HG03432 (cell line): ENCODE results near the gene DNAH8.
A peak's percentile ranks its signal among the peaks of the same experiment; 100 is the strongest.
"Not testable (repeated sequence)": the region's sequence is repeated elsewhere in the genome, so short reads cannot be mapped to it uniquely, and the experiment has no call there.

Experiments used
- ATAC-seq: cut with Tn5 transposase; IDR thresholded peaks from one replicate; pipeline ENCODE4 v1.9.1; 2021; ENCODE audit warnings: mild to moderate bottlenecking, moderate library complexity; ENCODE audit not compliant: unreplicated experiment

DNAH8 gene

DNA sequence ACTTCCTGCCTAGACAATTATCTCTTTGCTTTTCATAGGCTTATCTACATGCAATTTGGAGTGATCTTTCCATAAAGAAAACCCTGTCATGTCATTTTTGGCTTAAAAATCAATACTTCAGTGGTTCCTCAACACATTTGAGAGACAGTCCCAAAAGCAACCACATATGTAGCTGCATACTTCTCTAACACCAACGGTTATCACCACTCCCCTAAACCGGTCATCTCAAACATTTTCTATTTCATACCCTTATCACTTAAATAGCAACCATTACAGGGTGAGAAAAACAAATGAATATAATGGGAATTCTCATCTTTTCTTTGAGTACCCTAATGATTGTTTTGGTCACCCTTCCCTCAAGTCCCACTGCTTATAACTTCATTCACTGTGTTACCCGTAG lies 17.3 kb upstream of the DNAH8 start:
- no peak for ATAC-seq

- not testable (repeated sequence) for ATAC-seq
Measured at GRCh38 chr6:38699702-38700101, 15.4 kb upstream of the DNAH8 start.

- no peak for ATAC-seq
Measured at GRCh38 chr6:38701551-38701950, 13.6 kb upstream of the DNAH8 start.

GRCh38 chr6:38702558-38703397 lies 12.3 kb upstream of the DNAH8 start, which contains the start of gene GLO1:
Gene GLO1, minus strand, starts transcription at chr6:38703145. Its CDS starts 91 bp downstream, at chr6:38703054.
- ATAC-seq: peak; percentile 100

- no peak for ATAC-seq
Measured at GRCh38 chr6:38703949-38704590, 11.0 kb upstream of the DNAH8 start.

- no peak for ATAC-seq
Measured at GRCh38 chr6:38705924-38706323, 9.2 kb upstream of the DNAH8 start.

DNA sequence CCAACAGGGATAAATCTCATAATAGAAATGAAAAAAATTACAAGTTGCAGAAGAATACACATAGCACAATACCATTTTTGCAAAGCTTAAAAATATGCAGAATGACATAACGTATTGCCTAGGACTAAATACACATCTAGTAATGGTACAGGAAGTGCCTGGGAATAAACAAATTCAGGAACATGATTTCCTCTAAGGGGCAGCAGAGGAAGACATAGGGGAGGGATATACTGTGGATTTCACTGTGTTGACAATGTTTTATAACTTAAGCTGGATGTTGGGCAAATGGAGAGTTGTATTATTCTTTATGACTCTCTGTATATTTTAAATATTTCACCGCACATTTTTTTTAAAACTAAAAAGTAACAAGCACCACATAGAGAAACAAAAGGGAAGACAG lies 6.6 kb upstream of the DNAH8 start:
- ATAC-seq: no peak

GRCh38 chr6:38713812-38714211 lies 1.3 kb upstream of the DNAH8 start:
- ATAC-seq: no peak

DNA sequence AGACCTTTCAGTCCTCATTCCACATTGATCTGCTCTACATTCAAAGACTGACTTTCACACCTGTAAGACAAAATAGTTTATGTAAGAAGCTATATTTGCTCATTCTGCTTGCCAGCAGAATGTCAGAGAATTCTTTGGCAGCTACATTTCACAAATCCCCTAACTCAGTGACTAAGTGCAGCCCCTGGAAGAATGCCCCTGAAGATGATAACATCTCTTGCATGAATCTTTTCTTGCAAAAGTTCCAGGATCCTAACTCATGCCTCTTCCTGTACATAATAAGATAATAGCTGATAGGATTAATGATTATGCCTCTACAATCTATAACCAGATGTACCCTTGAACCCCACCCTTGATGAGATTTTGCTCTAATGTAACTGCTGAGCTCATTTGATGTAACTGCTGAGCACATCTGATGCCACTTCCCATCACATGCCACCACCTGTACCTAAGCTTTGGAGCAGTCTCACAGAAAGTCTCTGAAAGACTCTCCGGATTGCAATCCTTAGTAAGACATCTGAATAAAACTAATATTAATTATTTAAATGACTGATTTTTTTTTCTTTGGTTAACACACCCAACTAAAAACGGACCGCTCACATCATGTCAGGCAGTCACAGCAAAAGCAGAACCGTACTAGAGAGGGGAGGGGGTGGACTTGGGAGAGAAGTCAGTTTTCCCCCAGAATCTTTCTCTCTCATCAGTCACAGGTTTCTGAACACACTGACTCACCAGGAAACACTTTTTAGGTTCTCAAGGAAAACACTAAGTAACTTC lies 684 bp upstream of the DNAH8 start:
- no peak for ATAC-seq

- ATAC-seq: no peak
Measured at GRCh38 chr6:38716825-38717224, 1.7 kb downstream of the DNAH8 start.

GRCh38 chr6:38719358-38719757 lies 4.2 kb downstream of the DNAH8 start:
- no peak for ATAC-seq

- ATAC-seq: no peak
Measured at GRCh38 chr6:38720295-38720694, 5.2 kb downstream of the DNAH8 start.

DNA sequence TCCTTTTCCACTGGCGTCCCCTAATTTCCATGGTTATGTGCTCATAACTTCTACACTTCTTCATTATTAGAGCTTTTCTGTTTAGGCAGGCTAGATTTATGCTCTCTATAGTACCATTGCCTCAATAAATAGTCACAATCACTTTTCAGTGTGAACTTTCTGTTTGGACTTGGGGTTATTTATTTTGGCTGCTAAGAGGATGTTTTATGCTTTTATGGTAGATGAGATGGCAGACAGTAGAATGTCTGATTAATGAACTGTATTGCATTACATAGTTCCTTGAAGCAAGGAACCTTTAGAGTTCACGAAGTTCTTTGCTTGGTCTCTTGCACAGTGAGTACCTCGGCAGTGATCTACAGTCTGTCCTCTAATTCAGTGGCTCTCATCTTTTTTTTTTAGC lies 6.9 kb downstream of the DNAH8 start:
- ATAC-seq: no peak

GRCh38 chr6:38722727-38723334 lies 7.7 kb downstream of the DNAH8 start:
- ATAC-seq: no peak

GRCh38 chr6:38723783-38724182 lies 8.7 kb downstream of the DNAH8 start:
- no peak for ATAC-seq

DNA sequence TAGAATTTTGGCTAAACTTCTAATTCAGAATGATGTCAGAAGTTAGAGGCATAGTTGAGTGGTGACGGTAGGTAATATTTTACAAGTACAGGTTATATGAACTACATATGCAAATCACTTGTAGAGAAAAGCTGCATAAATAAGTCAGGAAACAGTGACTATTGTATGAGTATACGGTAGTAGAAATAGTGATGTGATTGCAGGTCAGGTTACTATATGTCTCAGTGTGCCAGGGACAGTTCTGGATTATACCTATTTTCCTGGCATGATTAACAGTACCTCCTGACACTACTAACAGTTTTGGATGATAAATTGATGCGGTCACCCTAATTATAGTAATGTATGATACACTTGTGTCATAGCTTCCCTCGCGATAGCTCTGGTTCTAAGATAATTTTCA lies 9.2 kb downstream of the DNAH8 start:
- no peak for ATAC-seq

GRCh38 chr6:38725414-38726183 lies 10.5 kb downstream of the DNAH8 start:
- no peak for ATAC-seq

DNA sequence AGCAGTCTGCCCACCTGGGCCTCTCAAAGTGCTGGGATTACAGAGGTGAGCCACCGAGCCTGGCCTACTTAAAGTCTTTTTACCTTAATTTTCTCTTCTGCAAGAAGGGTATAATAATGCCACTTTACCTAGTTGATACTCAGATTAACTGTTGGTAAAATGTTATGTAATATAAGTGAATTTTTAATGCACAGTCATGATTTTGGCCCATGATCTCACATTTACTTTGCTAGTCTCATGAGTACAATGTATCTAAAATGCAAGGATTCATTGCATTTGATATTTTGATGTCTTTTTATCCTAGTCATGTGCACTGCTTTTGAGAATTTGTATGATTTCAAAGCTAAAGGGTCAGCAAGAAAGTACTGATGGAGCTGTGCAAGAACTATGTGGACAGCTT lies 13.1 kb downstream of the DNAH8 start:
- no peak for ATAC-seq

- ATAC-seq: no peak
Measured at GRCh38 chr6:38730140-38730862, 15.2 kb downstream of the DNAH8 start.

- no peak for ATAC-seq
Measured at GRCh38 chr6:38736951-38737350, 21.8 kb downstream of the DNAH8 start.
